ENCODE data around the gene MYH11.

GRCh38 chr16:15691046-15691445 is 165.8 kb downstream of the MYH11 start:
- TF ChIP-seq, protein P1, sequence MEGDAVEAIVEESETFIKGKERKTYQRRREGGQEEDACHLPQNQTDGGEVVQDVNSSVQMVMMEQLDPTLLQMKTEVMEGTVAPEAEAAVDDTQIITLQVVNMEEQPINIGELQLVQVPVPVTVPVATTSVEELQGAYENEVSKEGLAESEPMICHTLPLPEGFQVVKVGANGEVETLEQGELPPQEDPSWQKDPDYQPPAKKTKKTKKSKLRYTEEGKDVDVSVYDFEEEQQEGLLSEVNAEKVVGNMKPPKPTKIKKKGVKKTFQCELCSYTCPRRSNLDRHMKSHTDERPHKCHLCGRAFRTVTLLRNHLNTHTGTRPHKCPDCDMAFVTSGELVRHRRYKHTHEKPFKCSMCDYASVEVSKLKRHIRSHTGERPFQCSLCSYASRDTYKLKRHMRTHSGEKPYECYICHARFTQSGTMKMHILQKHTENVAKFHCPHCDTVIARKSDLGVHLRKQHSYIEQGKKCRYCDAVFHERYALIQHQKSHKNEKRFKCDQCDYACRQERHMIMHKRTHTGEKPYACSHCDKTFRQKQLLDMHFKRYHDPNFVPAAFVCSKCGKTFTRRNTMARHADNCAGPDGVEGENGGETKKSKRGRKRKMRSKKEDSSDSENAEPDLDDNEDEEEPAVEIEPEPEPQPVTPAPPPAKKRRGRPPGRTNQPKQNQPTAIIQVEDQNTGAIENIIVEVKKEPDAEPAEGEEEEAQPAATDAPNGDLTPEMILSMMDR (conservative IDR thresholded peaks at IDR 0.05; ENCODE audit: low read length), result no peak
- TF ChIP-seq EZH2phosphoT487 (IDR thresholded peaks at IDR 0.05; ENCODE audit: borderline replicate concordance), result no peak

Measured in Loucy (cell line).